Measurements from ENCODE around the gene ATXN7L1.

- TF ChIP-seq POLR2A (IDR thresholded peaks at IDR 0.05): no peak
- TF ChIP-seq CTCF (IDR thresholded peaks at IDR 0.05): no peak
Observed at GRCh38 chr7:105768117-105768516, 108.3 kb downstream of the ATXN7L1 start.
